ENCODE measurements around the gene FYB2.

DNA sequence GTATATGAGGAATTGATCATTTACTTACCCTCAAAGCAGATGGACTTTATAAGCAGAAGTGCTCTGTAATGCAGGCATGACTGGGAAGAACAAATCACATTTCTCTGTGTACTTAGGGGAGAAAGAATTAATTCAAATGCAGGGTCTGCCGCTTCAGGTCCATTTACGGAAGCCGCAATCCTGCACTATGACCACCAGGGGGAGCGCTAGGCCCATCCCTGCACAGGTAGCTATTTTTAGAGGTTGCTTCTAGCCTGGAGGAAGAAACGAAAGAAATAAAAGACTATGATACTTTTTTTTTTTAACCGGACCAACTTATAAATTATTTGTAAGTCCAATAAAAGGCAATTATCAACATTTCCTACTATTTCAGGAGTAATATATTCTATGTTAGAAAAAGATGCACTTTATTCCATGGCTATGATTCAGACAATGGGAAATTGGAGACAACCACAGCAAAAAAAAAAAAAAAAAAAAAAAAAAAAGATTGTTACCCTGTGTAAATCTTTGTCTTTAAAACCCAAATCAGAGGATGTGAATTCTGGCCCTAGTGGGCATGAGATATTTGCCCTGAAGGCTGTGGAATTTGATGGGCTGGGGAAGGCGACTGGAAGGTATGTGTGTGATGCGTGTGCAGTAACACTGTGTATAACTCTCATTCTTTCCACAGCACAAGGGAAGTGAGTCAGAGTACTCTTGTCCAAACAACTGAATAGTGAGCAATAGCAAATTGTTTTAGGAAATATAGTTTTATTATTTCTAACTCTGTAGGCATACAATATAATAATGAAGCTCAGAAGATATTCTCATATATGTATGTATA lies 12.9 kb upstream of the FYB2 start:
- TF ChIP-seq, protein P1, sequence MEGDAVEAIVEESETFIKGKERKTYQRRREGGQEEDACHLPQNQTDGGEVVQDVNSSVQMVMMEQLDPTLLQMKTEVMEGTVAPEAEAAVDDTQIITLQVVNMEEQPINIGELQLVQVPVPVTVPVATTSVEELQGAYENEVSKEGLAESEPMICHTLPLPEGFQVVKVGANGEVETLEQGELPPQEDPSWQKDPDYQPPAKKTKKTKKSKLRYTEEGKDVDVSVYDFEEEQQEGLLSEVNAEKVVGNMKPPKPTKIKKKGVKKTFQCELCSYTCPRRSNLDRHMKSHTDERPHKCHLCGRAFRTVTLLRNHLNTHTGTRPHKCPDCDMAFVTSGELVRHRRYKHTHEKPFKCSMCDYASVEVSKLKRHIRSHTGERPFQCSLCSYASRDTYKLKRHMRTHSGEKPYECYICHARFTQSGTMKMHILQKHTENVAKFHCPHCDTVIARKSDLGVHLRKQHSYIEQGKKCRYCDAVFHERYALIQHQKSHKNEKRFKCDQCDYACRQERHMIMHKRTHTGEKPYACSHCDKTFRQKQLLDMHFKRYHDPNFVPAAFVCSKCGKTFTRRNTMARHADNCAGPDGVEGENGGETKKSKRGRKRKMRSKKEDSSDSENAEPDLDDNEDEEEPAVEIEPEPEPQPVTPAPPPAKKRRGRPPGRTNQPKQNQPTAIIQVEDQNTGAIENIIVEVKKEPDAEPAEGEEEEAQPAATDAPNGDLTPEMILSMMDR (IDR thresholded peaks at IDR 0.05) = peak; percentile 81 to 98 (median 92)
- TF ChIP-seq POLR2A (IDR thresholded peaks at IDR 0.05) = no peak

All from esophagus squamous epithelium (tissue), 4 donors.